Adrenal gland (tissue), 12 donors: ENCODE measurements around the gene UBA3. TPM values are rescaled to one million over a fixed set of nuclear protein-coding genes. Genes with fewer than 3 reads are reported as not detected.

Experiments used
- DNase-seq, 7 donors: peaks; one replicate each; pipeline ENCODE4 v3.0.0-alpha.2; 2019 to 2020
- H3K27ac ChIP-seq, 5 donors: fragments of 200-600 bp; sonication (generic) in 4 of 5; 1 replicate in 3 of 5; 2 replicates in 2 of 5; pipeline versions ENCODE4 v1.5.1 to v1.8.0; 2016 to 2020; ENCODE audit warnings: mild to moderate bottlenecking in 1 of 5
- H3K27me3 ChIP-seq: fragments of 200-600 bp; 2 replicates; pipeline ENCODE4 v1.8.0; 2021
- H3K36me3 ChIP-seq, 2 donors: fragments of 200-600 bp; replicated peaks in 1 of 2; 1 replicate in 1 of 2; 2 replicates in 1 of 2; pipeline versions ENCODE4 v1.5.1 to v1.8.0; 2018 to 2022
- H3K4me1 ChIP-seq, 2 donors: fragments of 200-600 bp; replicated peaks in 1 of 2; 1 replicate in 1 of 2; 2 replicates in 1 of 2; pipeline versions ENCODE4 v1.5.1 to v1.8.0; 2018 to 2021
- H3K4me3 ChIP-seq, 4 donors: fragments of 200-600 bp; sonication (generic) in 3 of 4; one replicate each; pipeline ENCODE4 v1.5.1; 2016 to 2018
- H3K9me3 ChIP-seq, 3 donors: fragments of 200-600 bp; sonication (generic) in 1 of 3; replicated peaks in 1 of 3; 1 replicate in 2 of 3; 2 replicates in 1 of 3; pipeline versions ENCODE4 v1.5.1 to v1.8.0; 2016 to 2021
- CTCF ChIP-seq, 6 experiments: fragments of 450-650 bp in 4 of 6; fragments of 200-600 bp in 2 of 6; sonication (generic) in 1 of 6; IDR thresholded peaks; 1 replicate in 5 of 6; 2 replicates in 1 of 6; pipeline versions ENCODE4 v1.5.1 to v1.8.0; 2016 to 2021; ENCODE audit warnings: antibody characterized with exemption in 6 of 6, mild to moderate bottlenecking in 2 of 6, moderate library complexity in 1 of 6
- POLR2A ChIP-seq, 2 donors: fragments of 450-650 bp; IDR thresholded peaks; one replicate each; pipeline ENCODE4 v1.6.1; 2017; ENCODE audit warnings: antibody characterized with exemption in 2 of 2, mild to moderate bottlenecking in 2 of 2, moderate library complexity in 1 of 2
- WGBS, 4 donors: extraction: QIAGEN DNeasy Blood & Tissue Kit in 2 of 4; methylation state at CpG; one replicate each; pipeline versions ENCODE4 v1.1.5 to v1.1.7; 2013 to 2017; 5-methylcytosine and 5-hydroxymethylcytosine counted together
- intact Hi-C, 2 donors: fragments of 100-400 bp; cut with DNase I; formaldehyde crosslinking; loops; one replicate each; pipeline versions ENCODE4 v1.14.1 to v1.15.0; 2022 to 2023
- polyA plus RNA-seq, 3 donors: library from polyadenylated mRNA; stranded (reverse); fragments of 200-250 nt in 2 of 3; fragments of 350-450 nt in 1 of 3; fragmentation: Illumina TruSeq in 1 of 3; extraction: RNeasy Lipid Tissue Mini Kit (QIAGEN cat#74804) in 1 of 3; gene quantifications; one replicate each; pipeline ENCODE4 v1.2.3, GENCODE V29; 2013 to 2014
- total RNA-seq, 9 donors: library from RNA; depleted of rRNA in 4 of 9; stranded (reverse); fragments of >200 nt in 4 of 9; fragments of 120-200 nt in 1 of 9; fragmentation: NEBNext Ultra II Directional in 1 of 9; extraction: Animal tissue kit (Norgen Biotek cat#: 25700) in 1 of 9; gene quantifications; one replicate each; pipeline versions ENCODE4 v1.1.0 to v1.2.4, GENCODE V29; 2013 to 2023
- donor health status: healthy with polysubstance abuse.
- donor health status: Bipolar disorder and iron deficiency.
- donor health status: DM: yes; HTN: yes; CAD: no.
- donor health status: DM: no; HTN: no; CAD: no.
- donor health status: DM: no; HTN: no; CAD: no.
- donor health status: DM: yes; HTN: yes; CAD: no.

Gene UBA3
- total and polyA plus RNA-seq, 12 donors: 31.8 to 85.7 (median 61.5) TPM

GRCh38 chr3:69121513-69121912 lies 41.3 kb upstream of the UBA3 start:
- 75 to 86% (median 79%) methylated on average over 6 of the region's 6 CpGs for WGBS, 4 donors
- Histone ChIP-seq H3K36me3 (no peaks in the 10 kb centered on the region), H3K27me3 (no peaks in the 10 kb centered on the region), H3K9me3 (no peaks in the 10 kb centered on the region), H3K4me1 (peaks cover 0 to 12% of the 10 kb centered on the region in 2 donors), H3K27ac (no peak overlapping the region), H3K4me3 (no peak overlapping the region)
- DNase-seq: no peak
- intact Hi-C loops: no loop called here
- TF ChIP-seq POLR2A (IDR thresholded peaks at IDR 0.05) (no peak), CTCF (IDR thresholded peaks at IDR 0.05) (no peak)

GRCh38 chr3:69120879-69121464 lies 40.8 kb upstream of the UBA3 start:
- no peak overlapping the region for H3K4me3 ChIP-seq
- peaks cover 0 to 12% of the 10 kb centered on the region in 2 donors for H3K4me1 ChIP-seq
- no peak overlapping the region for H3K27ac ChIP-seq
- WGBS, 4 donors: 0% methylated on average over 1 of the region's 1 CpG
- H3K9me3 ChIP-seq: no peaks in the 10 kb centered on the region
- H3K36me3 ChIP-seq: no peaks in the 10 kb centered on the region
- peak; percentile 62 to 89 (median 68) for DNase-seq
- intact Hi-C loops: no loop called here
- H3K27me3 ChIP-seq: no peaks in the 10 kb centered on the region
- TF ChIP-seq CTCF (IDR thresholded peaks at IDR 0.05): peak; percentile 61 to 94 (median 79)
- TF ChIP-seq POLR2A (IDR thresholded peaks at IDR 0.05): no peak

GRCh38 chr3:69119681-69120080 lies 39.5 kb upstream of the UBA3 start:
- intact Hi-C loops: no loop called here

GRCh38 chr3:69119138-69119537 lies 39.0 kb upstream of the UBA3 start:
- no peak overlapping the region for H3K4me3 ChIP-seq
- TF ChIP-seq POLR2A (IDR thresholded peaks at IDR 0.05) (no peak), CTCF (IDR thresholded peaks at IDR 0.05) (no peak)
- 87 to 96% (median 94%) methylated on average over 6 of the region's 6 CpGs for WGBS, 4 donors
- no peak overlapping the region for H3K27ac ChIP-seq
- H3K4me1 ChIP-seq: peaks cover 0 to 12% of the 10 kb centered on the region in 2 donors
- DNase-seq: no peak
- H3K36me3 ChIP-seq: no peaks in the 10 kb centered on the region
- H3K9me3 ChIP-seq: no peaks in the 10 kb centered on the region
- no peaks in the 10 kb centered on the region for H3K27me3 ChIP-seq
- intact Hi-C loops: no loop called here

More at GRCh38 chr3:69119681-69120080, 39.5 kb upstream of the UBA3 start:
- no peak for DNase-seq
- WGBS, 4 donors: 83 to 89% (median 86%) methylated on average over 5 of the region's 5 CpGs
- H3K4me1 ChIP-seq: peaks cover 0 to 12% of the 10 kb centered on the region in 2 donors
- no peak overlapping the region for H3K4me3 ChIP-seq
- no peaks in the 10 kb centered on the region for H3K27me3 ChIP-seq
- H3K9me3 ChIP-seq: no peaks in the 10 kb centered on the region
- TF ChIP-seq CTCF (IDR thresholded peaks at IDR 0.05) (no peak), POLR2A (IDR thresholded peaks at IDR 0.05) (no peak)
- no peaks in the 10 kb centered on the region for H3K36me3 ChIP-seq
- no peak overlapping the region for H3K27ac ChIP-seq
